NCI-H1105 treated with DMSO at 0.1 percent for 48 hours (cell line): ENCODE results near the gene GATA5.
A peak's percentile ranks its signal among the peaks of the same experiment; 100 is the strongest.

ENCODE experiments used
- DNase-seq: peaks from one replicate; lab custom pipeline; 2025; lab: John Stamatoyannopoulos, UW

GATA5 gene

GRCh38 chr20:62453186-62453808, 22.5 kb downstream of the GATA5 start:
- DNase-seq = no peak

- DNase-seq = no peak
Measured at GRCh38 chr20:62452475-62453095, 23.2 kb downstream of the GATA5 start.

- no peak for DNase-seq
Measured at GRCh38 chr20:62451970-62452369, 23.8 kb downstream of the GATA5 start.

- DNase-seq = no peak
Measured at GRCh38 chr20:62451156-62451767, 24.5 kb downstream of the GATA5 start.

- DNase-seq = no peak
Measured at GRCh38 chr20:62449951-62450691, 25.7 kb downstream of the GATA5 start.

- no peak for DNase-seq
Measured at GRCh38 chr20:62448788-62449187, 27.0 kb downstream of the GATA5 start.

- no peak for DNase-seq
Measured at GRCh38 chr20:62448038-62448437, 27.8 kb downstream of the GATA5 start.

GRCh38 chr20:62446888-62447869, 28.6 kb downstream of the GATA5 start:
- no peak for DNase-seq

- no peak for DNase-seq
Measured at GRCh38 chr20:62446481-62446880, 29.3 kb downstream of the GATA5 start.

- no peak for DNase-seq
Measured at GRCh38 chr20:62445553-62446340, 30.0 kb downstream of the GATA5 start.

- DNase-seq = no peak
Measured at GRCh38 chr20:62444286-62444685, 31.5 kb downstream of the GATA5 start.

GRCh38 chr20:62441987-62442539, 33.7 kb downstream of the GATA5 start:
- no peak for DNase-seq

GRCh38 chr20:62439218-62439617, 36.6 kb downstream of the GATA5 start:
- no peak for DNase-seq

- DNase-seq = peak; percentile 81
Measured at GRCh38 chr20:62437927-62438326, 37.9 kb downstream of the GATA5 start.

GRCh38 chr20:62437496-62437895, 38.3 kb downstream of the GATA5 start:
- DNase-seq = no peak

- DNase-seq = no peak
Measured at GRCh38 chr20:62436692-62437091, 39.1 kb downstream of the GATA5 start.

- no peak for DNase-seq
Measured at GRCh38 chr20:62433658-62434497, 41.9 kb downstream of the GATA5 start.

GRCh38 chr20:62430866-62431447, 44.8 kb downstream of the GATA5 start:
- DNase-seq = no peak

GRCh38 chr20:62430311-62430853, 45.4 kb downstream of the GATA5 start:
- DNase-seq = no peak
